H9 (cell line): Measurements from ENCODE around the gene GALNT9. TPM values are rescaled to one million over a fixed set of nuclear protein-coding genes. Genes with fewer than 3 reads are reported as not detected.

ENCODE experiments used
- DNase-seq: peaks from one replicate; pipeline ENCODE4 v3.0.0-alpha.2; 2017
- H2AFZ ChIP-seq: one replicate; pipeline ENCODE4 v1.6.1; 2013; ENCODE audit warnings: mild to moderate bottlenecking, low read length, control low read depth, moderate library complexity
- H2AK5ac ChIP-seq: 2 replicates; pipeline ENCODE4 v1.6.1; 2013; ENCODE audit warnings: low read length, control low read depth, mixed read lengths; ENCODE audit not compliant: insufficient read length
- H2BK120ac ChIP-seq: one replicate; pipeline ENCODE4 v1.6.1; 2013; ENCODE audit warnings: low read depth, mild to moderate bottlenecking, low read length, control low read depth, inconsistent platforms; ENCODE audit not compliant: poor library complexity, severe bottlenecking
- H2BK12ac ChIP-seq: 2 replicates; pipeline ENCODE4 v1.6.1; 2013; ENCODE audit warnings: low read length, control low read depth, mixed read lengths, low read depth; ENCODE audit not compliant: insufficient read length
- H2BK15ac ChIP-seq: 2 replicates; pipeline ENCODE4 v1.6.1; 2013; ENCODE audit warnings: low read depth, low read length, control low read depth
- H2BK20ac ChIP-seq: one replicate; pipeline ENCODE4 v1.6.1; 2013; ENCODE audit warnings: low read depth, mild to moderate bottlenecking, low read length, control low read depth, inconsistent platforms; ENCODE audit not compliant: poor library complexity, severe bottlenecking
- H2BK5ac ChIP-seq: 2 replicates; pipeline ENCODE4 v1.6.1; 2013; ENCODE audit warnings: low read length, control low read depth, mixed read lengths; ENCODE audit not compliant: insufficient read length
- H3K14ac ChIP-seq: 2 replicates; pipeline ENCODE4 v1.6.1; 2013; ENCODE audit warnings: low read length, control low read depth; ENCODE audit not compliant: insufficient read depth
- H3K18ac ChIP-seq: 2 replicates; pipeline ENCODE4 v1.6.1; 2013; ENCODE audit warnings: low read depth, mild to moderate bottlenecking, mixed read lengths, low read length, control low read depth; ENCODE audit not compliant: insufficient read length
- H3K23ac ChIP-seq: 2 replicates; pipeline ENCODE4 v1.6.1; 2013; ENCODE audit warnings: low read length, control low read depth, mixed read lengths, low read depth; ENCODE audit not compliant: insufficient read length
- H3K23me2 ChIP-seq: 2 replicates; pipeline ENCODE4 v1.6.1; 2013; ENCODE audit warnings: low read depth, mild to moderate bottlenecking, mixed read lengths, low read length, control low read depth; ENCODE audit not compliant: insufficient read length, poor library complexity, severe bottlenecking
- H3K27ac ChIP-seq: 2 replicates; pipeline ENCODE4 v1.5.1; 2013; ENCODE audit warnings: low read length, control low read depth, mixed read lengths, low read depth; ENCODE audit not compliant: insufficient read length
- H3K27me3 ChIP-seq: 2 replicates; pipeline ENCODE4 v1.6.1; 2013; ENCODE audit warnings: low read length, control low read depth, inconsistent platforms; ENCODE audit not compliant: insufficient read depth
- H3K4ac ChIP-seq: 2 replicates; pipeline ENCODE4 v1.6.1; 2013; ENCODE audit warnings: low read depth, mild to moderate bottlenecking, control low read depth, inconsistent platforms, low read length, moderate library complexity
- H3K4me1 ChIP-seq: 2 replicates; pipeline ENCODE4 v1.6.1; 2013; ENCODE audit warnings: low read length, control low read depth, inconsistent platforms; ENCODE audit not compliant: insufficient read depth
- H3K4me2 ChIP-seq: 2 replicates; pipeline ENCODE4 v1.6.1; 2013; ENCODE audit warnings: low read length, control low read depth, mixed read lengths; ENCODE audit not compliant: insufficient read length, insufficient read depth
- H3K56ac ChIP-seq: 2 replicates; pipeline ENCODE4 v1.6.1; 2013; ENCODE audit warnings: low read depth, mild to moderate bottlenecking, mixed read lengths, low read length, control low read depth; ENCODE audit not compliant: insufficient read length
- H3K79me1 ChIP-seq: 2 replicates; pipeline ENCODE4 v1.6.1; 2013; ENCODE audit warnings: low read depth, mild to moderate bottlenecking, moderate library complexity, low read length, control low read depth, inconsistent platforms; ENCODE audit not compliant: insufficient read depth, poor library complexity, severe bottlenecking
- H3K79me2 ChIP-seq: 2 replicates; pipeline ENCODE4 v1.6.1; 2013; ENCODE audit warnings: low read length, control low read depth, inconsistent platforms; ENCODE audit not compliant: insufficient read depth
- H3K9ac ChIP-seq: 2 replicates; pipeline ENCODE4 v1.6.1; 2013; ENCODE audit warnings: low read length, control low read depth, mixed read lengths; ENCODE audit not compliant: insufficient read length; ENCODE audit errors: extremely low read depth
- H3K9me3 ChIP-seq: one replicate; pipeline ENCODE4 v1.6.1; 2013; ENCODE audit warnings: low read depth, low read length, inconsistent platforms; ENCODE audit not compliant: control insufficient read depth
- H3T11ph ChIP-seq: one replicate; pipeline ENCODE4 v1.6.1; 2013; ENCODE audit warnings: mild to moderate bottlenecking, low read length, control low read depth, inconsistent platforms
- H4K20me1 ChIP-seq: one replicate; pipeline ENCODE4 v1.6.1; 2013; ENCODE audit not compliant: control insufficient read depth, insufficient read length, insufficient read depth
- H4K5ac ChIP-seq: 2 replicates; pipeline ENCODE4 v1.6.1; 2013; ENCODE audit warnings: low read depth, mild to moderate bottlenecking, mixed read lengths, low read length, control low read depth; ENCODE audit not compliant: insufficient read length
- H4K8ac ChIP-seq: replicated peaks from 2 replicates; pipeline ENCODE4 v1.6.1; 2013; ENCODE audit warnings: low read length, control low read depth, mixed read lengths, low read depth; ENCODE audit not compliant: insufficient read length
- H4K91ac ChIP-seq: 2 replicates; pipeline ENCODE4 v1.6.1; 2013; ENCODE audit warnings: low read depth, mild to moderate bottlenecking, moderate library complexity, mixed read lengths, low read length, control low read depth; ENCODE audit not compliant: insufficient read length
- H3K27ac Mint-ChIP-seq, 3 experiments: 2 replicates in 2 of 3; 3 replicates in 1 of 3; pipeline ENCODE4 v1.8.0; 2020 to 2021; ENCODE audit warnings: mixed read lengths in 3 of 3, mild to moderate bottlenecking in 1 of 3, moderate library complexity in 1 of 3
- H3K27me3 Mint-ChIP-seq: 2 replicates; pipeline ENCODE4 v1.8.0; 2021; ENCODE audit warnings: low read depth, mild to moderate bottlenecking, moderate library complexity, mixed read lengths
- H3K36me3 Mint-ChIP-seq, 3 experiments: 2 replicates in 2 of 3; 3 replicates in 1 of 3; pipeline ENCODE4 v1.8.0; 2020 to 2021; ENCODE audit warnings: low read depth in 3 of 3, mixed read lengths in 3 of 3; ENCODE audit not compliant: insufficient read depth in 1 of 3
- H3K4me1 Mint-ChIP-seq, 2 experiments: 2 replicates each; pipeline ENCODE4 v1.8.0; 2020; ENCODE audit warnings: mixed read lengths in 2 of 2
- H3K4me3 Mint-ChIP-seq, 2 experiments: 2 replicates in 1 of 2; 3 replicates in 1 of 2; pipeline ENCODE4 v1.8.0; 2020 to 2021; ENCODE audit warnings: mild to moderate bottlenecking in 2 of 2, mixed read lengths in 2 of 2, moderate library complexity in 1 of 2
- H3K9me3 Mint-ChIP-seq, 2 experiments: 2 replicates in 1 of 2; 3 replicates in 1 of 2; pipeline ENCODE4 v1.8.0; 2020; ENCODE audit warnings: mild to moderate bottlenecking in 2 of 2, mixed read lengths in 2 of 2, moderate library complexity in 1 of 2
- WGBS: extraction: QIAGEN DNeasy Blood & Tissue Kit; methylation state at CpG from one replicate; pipeline ENCODE4 v1.1.7; 2013; ENCODE audit warnings: missing lambda C conversion rate, low lambda C conversion rate, mixed read lengths; ENCODE audit not compliant: insufficient read length; ENCODE audit errors: extremely low coverage; 5-methylcytosine and 5-hydroxymethylcytosine counted together
- total RNA-seq: library from RNA; stranded (reverse); gene quantifications from 2 replicates; pipeline ENCODE4 v1.2.1, GENCODE V29; 2021
- TF ChIP-seq, protein P1 (sequence below): fragments of 200-600 bp; sonication (generic); conservative IDR thresholded peaks from 3 replicates; pipeline ENCODE4 v1.8.0; 2021; ENCODE audit warnings: antibody characterized with exemption, mild to moderate bottlenecking

The GALNT9 gene
- total RNA-seq, 1 experiment from 2014 or later: 0.35 TPM

DNA sequence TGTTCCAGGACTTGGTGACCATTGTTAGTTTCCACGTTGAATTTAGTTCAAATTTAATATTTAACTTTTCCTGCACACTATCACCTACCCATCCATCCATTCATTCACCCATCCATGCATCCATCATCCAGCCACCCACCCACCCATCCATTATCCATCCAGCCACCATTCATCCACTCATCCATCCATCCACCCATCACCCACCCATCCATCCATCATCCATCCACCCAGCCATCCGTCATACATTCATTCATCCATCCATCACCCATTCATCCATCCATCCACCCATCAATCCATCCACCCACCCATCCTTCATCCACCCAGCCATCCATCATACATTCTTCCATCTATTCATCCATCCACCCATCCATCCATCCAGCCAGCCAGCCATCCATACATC, 163.3 kb downstream of the GALNT9 start:
- H3K9me3 Mint-ChIP-seq: peaks cover 9 to 13% of the 10 kb centered on the region in 2 experiments; a peak in 4 of 5 replicates
- no peak overlapping the region for H3K4me3 Mint-ChIP-seq
- Histone ChIP-seq H4K91ac (no peak overlapping the region), H3K18ac (no peak overlapping the region), H2BK15ac (no peak overlapping the region), H3K56ac (no peak overlapping the region), H3T11ph (no peak overlapping the region), H4K8ac (no peak overlapping the region), H3K23me2 (no peaks in the 10 kb centered on the region), H3K27ac (no peak overlapping the region), H2BK5ac (no peak overlapping the region), H4K20me1 (no peaks in the 10 kb centered on the region), H3K4ac (no peak overlapping the region), H2BK20ac (no peak overlapping the region), H3K4me2 (no peak overlapping the region), H3K79me2 (no peaks in the 10 kb centered on the region), H3K9ac (no peak overlapping the region), H3K79me1 (no peaks in the 10 kb centered on the region), H3K14ac (no peak overlapping the region), H2BK120ac (no peak overlapping the region), H3K23ac (no peak overlapping the region), H3K27me3 (no peaks in the 10 kb centered on the region; the same call in 1 of the 2 replicates), H3K4me1 (no peaks in the 10 kb centered on the region), H4K5ac (no peak overlapping the region), H3K9me3 (no peaks in the 10 kb centered on the region), H2AFZ (no peak overlapping the region), H2AK5ac (no peak overlapping the region), H2BK12ac (no peak overlapping the region)
- DNase-seq: no peak
- 0 out of 4 replicates have a peak, but pooled peaks cover 0 to 2% of the 10 kb centered on the region in 2 experiments for H3K4me1 Mint-ChIP-seq
- peaks cover 63% of the 10 kb centered on the region for H3K27me3 Mint-ChIP-seq
- H3K36me3 Mint-ChIP-seq: peaks cover 0 to 6% (median 0%) of the 10 kb centered on the region in 3 experiments; a peak in 1 of 7 replicates
- H3K27ac Mint-ChIP-seq: no peak overlapping the region
- TF ChIP-seq, protein P1, sequence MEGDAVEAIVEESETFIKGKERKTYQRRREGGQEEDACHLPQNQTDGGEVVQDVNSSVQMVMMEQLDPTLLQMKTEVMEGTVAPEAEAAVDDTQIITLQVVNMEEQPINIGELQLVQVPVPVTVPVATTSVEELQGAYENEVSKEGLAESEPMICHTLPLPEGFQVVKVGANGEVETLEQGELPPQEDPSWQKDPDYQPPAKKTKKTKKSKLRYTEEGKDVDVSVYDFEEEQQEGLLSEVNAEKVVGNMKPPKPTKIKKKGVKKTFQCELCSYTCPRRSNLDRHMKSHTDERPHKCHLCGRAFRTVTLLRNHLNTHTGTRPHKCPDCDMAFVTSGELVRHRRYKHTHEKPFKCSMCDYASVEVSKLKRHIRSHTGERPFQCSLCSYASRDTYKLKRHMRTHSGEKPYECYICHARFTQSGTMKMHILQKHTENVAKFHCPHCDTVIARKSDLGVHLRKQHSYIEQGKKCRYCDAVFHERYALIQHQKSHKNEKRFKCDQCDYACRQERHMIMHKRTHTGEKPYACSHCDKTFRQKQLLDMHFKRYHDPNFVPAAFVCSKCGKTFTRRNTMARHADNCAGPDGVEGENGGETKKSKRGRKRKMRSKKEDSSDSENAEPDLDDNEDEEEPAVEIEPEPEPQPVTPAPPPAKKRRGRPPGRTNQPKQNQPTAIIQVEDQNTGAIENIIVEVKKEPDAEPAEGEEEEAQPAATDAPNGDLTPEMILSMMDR: no peak
- no CpG with 5 or more reads among the region's 2 CpGs for WGBS
